Tibial nerve (tissue), 3 donors: ENCODE data around the gene NAA60.

ENCODE experiments used
- CTCF ChIP-seq, 5 experiments: fragments of 200-600 bp in 3 of 5; fragments of 450-650 bp in 2 of 5; sonication (generic) in 3 of 5; IDR thresholded peaks; one replicate each; pipeline ENCODE4 v1.5.1; 2016 to 2019; ENCODE audit warnings: antibody characterized with exemption in 5 of 5, mild to moderate bottlenecking in 3 of 5, moderate library complexity in 2 of 5
- POLR2A ChIP-seq, 2 donors: fragments of 450-650 bp; IDR thresholded peaks; one replicate each; pipeline ENCODE4 v1.6.1; 2017; ENCODE audit warnings: antibody characterized with exemption in 2 of 2, mild to moderate bottlenecking in 2 of 2, moderate library complexity in 2 of 2

DNA sequence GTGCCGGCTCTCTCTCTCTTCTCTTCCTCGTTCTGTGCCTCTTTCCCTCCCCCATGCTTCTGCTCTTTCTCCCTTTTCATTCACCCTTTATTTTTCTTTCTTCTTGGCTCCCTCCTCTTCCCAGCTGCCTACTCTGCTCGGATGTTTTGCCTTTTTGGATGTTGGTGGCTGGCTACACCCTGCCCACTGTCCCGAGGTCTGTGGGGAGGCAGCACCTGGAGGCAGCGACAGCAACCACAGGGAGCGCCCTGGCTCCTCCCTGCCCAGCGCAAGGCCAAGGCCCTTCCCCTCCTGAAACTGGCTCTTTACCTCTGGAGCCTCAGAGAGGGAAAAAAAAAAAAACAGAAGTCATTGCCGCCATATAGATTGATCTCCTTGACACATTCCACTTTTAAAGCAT, 77.4 kb downstream of the NAA60 start:
- TF ChIP-seq CTCF (IDR thresholded peaks at IDR 0.05) = no peak
- TF ChIP-seq POLR2A (IDR thresholded peaks at IDR 0.05) = no peak
